ENCODE results near the gene LRMDA.
"Not testable (repeated sequence)": the region's sequence is repeated elsewhere in the genome, so short reads cannot be mapped to it uniquely, and the experiment has no call there.

The LRMDA gene

GRCh38 chr10:75723319-75723980 lies 292.0 kb downstream of the LRMDA start:
- DNase-seq: no peak

GRCh38 chr10:75724047-75724446 lies 292.6 kb downstream of the LRMDA start:
- DNase-seq: no peak

- no peak for DNase-seq
These were observed 295.4 kb downstream of the LRMDA start for GRCh38 chr10:75726522-75727483.

GRCh38 chr10:75730847-75731246 lies 299.4 kb downstream of the LRMDA start:
- DNase-seq: no peak

GRCh38 chr10:75733135-75733890 lies 301.9 kb downstream of the LRMDA start:
- DNase-seq: no peak

- DNase-seq: no peak
These were observed 304.8 kb downstream of the LRMDA start for GRCh38 chr10:75736151-75736640.

GRCh38 chr10:75736889-75737579 lies 305.6 kb downstream of the LRMDA start:
- DNase-seq: no peak

GRCh38 chr10:75737580-75737949 lies 306.1 kb downstream of the LRMDA start:
- no peak for DNase-seq

GRCh38 chr10:75738924-75739323 lies 307.5 kb downstream of the LRMDA start:
- no peak for DNase-seq

GRCh38 chr10:75739414-75740143 lies 308.2 kb downstream of the LRMDA start:
- no peak for DNase-seq

- DNase-seq: no peak
These were observed 309.1 kb downstream of the LRMDA start for GRCh38 chr10:75740541-75740940.

- DNase-seq: no peak
These were observed 310.9 kb downstream of the LRMDA start for GRCh38 chr10:75742355-75742754.

- DNase-seq: no peak
These were observed 311.9 kb downstream of the LRMDA start for GRCh38 chr10:75743291-75743778.

- DNase-seq: no peak
These were observed 312.8 kb downstream of the LRMDA start for GRCh38 chr10:75744261-75744660.

GRCh38 chr10:75746356-75746755 lies 314.9 kb downstream of the LRMDA start:
- DNase-seq: no peak

GRCh38 chr10:75750093-75750875 lies 318.9 kb downstream of the LRMDA start:
- DNase-seq: not testable (repeated sequence)

GRCh38 chr10:75751232-75751631 lies 319.8 kb downstream of the LRMDA start:
- DNase-seq: no peak

GRCh38 chr10:75753621-75754020 lies 322.2 kb downstream of the LRMDA start:
- DNase-seq: no peak

- DNase-seq: no peak
These were observed 322.8 kb downstream of the LRMDA start for GRCh38 chr10:75754096-75754831.

GRCh38 chr10:75755528-75755927 lies 324.1 kb downstream of the LRMDA start:
- no peak for DNase-seq

All from GOT3 (cell line).